HG03520 (cell line): ENCODE data around the gene ATP6V0A4.
"Not testable (repeated sequence)": the region's sequence is repeated elsewhere in the genome, so short reads cannot be mapped to it uniquely, and the experiment has no call there.

ENCODE experiments used
- ATAC-seq: cut with Tn5 transposase; IDR thresholded peaks from one replicate; pipeline ENCODE4 v1.9.1; 2021; ENCODE audit warnings: mild to moderate bottlenecking, moderate library complexity; ENCODE audit not compliant: unreplicated experiment

Gene ATP6V0A4

DNA sequence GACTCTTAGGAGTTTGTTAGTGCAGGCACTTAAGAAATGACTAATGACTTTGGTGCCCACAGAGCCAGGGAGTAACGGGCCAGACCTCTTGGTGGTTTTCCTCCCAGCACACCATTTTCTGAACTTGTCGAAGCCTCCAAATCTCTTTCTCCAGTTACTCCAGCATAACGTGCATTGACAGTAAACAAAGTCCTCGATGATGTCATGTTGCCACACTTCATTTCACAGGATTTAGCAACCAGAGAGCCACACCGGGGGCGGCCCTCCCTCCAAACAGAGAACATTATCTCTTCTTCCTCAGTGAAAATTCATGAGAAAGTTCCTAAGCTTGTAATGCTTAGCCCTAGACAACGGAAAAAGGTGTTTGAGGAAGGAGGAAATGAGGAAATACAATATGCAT is 92.8 kb downstream of the ATP6V0A4 start:
- no peak for ATAC-seq

DNA sequence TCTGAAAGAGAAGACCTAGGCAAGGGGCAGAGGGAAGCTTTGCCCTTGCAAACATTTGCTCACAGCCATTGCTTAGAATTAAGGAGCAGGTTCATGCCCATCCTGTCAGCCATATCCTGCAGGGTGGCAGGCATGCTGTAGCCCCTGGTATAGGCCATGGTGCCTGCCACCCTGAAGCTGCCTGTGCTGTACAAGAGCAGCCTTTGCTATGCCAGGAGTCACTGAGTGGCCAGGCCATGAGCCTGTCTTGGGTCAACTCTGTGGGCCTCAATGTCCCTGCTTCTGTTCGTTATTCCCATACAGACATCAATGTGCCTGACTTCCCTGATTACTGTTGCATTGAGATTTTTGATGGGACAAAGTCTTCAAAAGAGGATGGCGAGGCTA is 96.5 kb downstream of the ATP6V0A4 start:
- ATAC-seq = no peak

DNA sequence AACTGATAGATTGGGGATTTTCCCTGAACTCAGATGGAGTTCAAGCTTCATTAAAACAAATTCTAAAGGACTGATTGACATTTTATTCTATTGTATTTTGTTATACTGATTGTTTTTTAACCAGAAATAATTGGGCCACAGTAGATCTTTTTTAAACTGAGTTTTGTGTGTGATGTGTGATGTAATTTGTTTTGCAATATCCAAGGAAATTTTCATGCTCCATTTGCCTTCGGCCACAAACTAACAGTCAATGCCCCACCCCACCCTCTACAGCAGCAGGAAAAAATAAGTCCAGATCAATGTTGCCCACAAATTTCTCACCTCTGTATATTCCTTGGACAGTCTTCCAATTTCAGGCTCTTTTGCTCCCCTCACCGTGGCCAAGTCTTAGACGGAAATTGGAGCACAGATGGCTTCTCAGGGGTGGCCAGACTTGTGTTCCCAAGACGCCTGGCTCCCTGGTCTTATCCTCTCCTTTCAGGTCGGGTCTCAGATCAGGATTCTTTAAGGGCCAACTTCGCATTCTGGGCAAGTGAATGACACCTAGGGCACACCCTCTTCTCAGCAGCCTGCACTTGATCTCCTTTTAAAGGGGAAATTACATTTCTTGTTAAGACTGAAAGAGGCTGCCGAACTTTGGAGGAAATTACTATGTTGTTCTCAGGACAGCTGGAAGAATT is 97.0 kb downstream of the ATP6V0A4 start, which contains the start of gene SVOPL:
TSS of gene SVOPL (minus strand) at position 506 of the 680 bp plus-strand sequence. CDS start 22,317 bp downstream, outside the sequence.
- no peak for ATAC-seq

DNA sequence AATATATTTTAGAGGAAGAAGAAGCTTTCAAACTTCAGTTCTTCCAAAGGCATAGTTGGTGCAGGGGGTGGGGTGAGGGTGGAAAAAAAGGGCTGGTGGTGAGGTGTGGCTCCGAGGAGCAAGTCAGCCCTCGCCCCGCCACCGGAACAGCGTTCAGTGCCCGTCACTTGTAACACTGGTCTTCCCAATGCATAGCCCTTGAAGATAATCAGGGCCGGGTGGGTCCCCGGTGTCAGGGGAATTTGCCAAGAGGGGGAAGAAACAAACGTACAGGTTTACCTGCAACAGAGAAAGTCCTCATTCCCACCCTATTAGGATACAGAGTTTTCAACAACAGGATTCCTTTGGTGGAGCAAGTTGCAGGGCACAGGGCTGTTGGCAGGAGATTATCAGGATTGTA is 98.3 kb downstream of the ATP6V0A4 start:
- ATAC-seq = no peak

DNA sequence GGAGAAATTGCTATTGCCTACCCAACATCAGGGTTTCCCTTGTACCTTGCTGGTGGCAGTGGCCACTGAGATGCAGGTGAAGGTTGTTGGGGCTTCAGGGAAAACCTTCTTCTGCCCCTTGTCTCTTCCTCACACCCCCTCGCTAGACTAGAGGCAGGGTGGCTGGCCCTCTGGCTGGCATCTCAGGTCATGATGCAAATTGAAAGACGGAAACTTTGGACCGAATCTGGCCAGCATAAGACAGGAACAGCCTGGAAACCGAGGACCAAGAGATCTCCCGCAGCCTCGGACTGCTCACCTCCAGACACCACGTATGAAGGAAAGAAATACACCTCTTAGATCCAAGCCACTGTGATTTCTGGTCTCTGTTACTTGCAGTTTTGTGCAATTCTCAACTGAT is 99.7 kb downstream of the ATP6V0A4 start:
- no peak for ATAC-seq

DNA sequence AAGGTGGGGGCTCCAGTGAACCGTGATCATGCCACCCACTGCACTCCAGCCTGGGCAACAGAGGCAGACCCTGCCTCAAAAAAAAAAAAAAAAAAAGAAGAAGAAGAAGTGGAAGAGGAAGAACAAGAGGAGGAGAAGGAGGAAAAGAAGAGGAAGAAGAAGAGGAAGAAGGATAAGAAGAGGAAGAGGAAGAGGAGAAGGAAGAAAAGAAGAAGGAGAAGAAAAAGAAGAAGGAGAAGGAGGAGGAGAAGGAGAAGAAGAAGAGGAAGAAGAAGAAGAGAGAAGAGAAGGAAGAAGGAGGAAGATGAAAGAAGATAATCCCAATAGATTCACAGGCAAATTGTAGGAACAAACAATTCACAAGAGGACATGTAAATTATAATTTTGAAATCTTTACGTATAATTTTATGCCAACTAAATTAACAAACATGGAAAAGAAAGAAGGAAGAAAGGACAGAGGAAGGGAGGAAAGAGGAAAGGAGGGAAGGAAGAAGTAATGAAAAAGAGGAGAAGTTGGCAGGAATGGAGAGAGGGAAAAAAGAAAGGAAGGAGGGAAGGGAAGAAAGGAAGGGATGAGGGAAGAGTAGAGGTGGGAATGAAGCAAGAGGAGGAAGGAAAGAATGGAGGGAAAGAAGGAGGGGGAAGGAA is 100.3 kb downstream of the ATP6V0A4 start:
- no peak for ATAC-seq

DNA sequence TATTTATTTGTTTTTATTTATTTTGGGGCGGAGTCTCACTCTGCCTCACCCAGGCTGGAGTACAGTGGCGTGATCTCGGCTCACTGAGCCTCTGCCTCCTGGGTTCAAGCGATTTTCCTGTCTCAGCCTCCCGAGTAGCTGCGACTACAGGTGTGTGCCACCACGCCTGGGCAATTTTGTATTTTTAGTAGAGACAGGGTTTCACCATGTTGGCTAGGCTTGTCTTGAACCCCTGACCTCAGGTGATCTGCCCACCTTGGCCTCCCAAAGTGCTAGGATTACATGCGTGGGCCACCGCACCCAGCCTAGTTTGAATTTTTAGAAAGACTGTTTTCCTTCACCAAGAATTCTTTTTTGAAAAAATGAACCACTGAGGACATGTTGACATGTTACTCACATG is 102.2 kb downstream of the ATP6V0A4 start:
- not testable (repeated sequence) for ATAC-seq

DNA sequence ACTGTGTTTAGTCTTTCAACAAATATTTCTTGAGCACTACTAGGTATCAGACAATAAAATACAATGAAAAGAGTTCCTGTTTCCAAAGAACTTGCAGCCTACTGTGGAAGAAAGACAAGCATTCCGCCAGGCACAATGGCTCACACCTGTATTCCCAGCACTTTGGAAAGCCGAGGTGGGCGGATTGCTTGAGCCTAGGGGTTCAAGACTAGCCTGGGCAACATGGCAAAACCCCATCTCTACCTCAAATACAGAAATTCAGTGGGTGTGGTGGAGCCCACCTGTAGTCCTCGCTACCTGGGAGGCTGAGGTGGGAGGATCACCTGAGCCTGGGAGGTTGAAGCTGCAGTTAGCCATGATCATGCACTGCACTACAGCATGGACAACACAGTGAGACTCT is 102.9 kb downstream of the ATP6V0A4 start:
- no peak for ATAC-seq

DNA sequence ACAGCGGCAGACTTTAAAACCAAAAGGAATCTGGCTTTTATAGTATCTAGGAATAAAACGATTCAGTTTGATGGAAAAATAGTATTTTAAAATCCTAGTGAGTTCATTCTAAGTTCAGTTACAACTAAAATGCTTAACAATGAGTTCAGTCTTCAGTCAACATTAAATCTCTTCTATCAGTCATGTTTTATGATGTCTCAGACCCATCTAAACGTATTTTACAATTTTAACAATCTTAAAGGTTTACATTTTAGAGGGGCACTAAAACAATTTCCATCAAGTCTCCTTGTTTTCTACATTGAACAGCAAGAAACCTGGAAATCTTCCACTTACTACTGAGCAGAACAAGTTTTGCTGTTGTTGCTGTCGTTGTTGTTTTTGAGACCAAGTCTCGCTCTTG is 106.8 kb downstream of the ATP6V0A4 start:
- no peak for ATAC-seq

DNA sequence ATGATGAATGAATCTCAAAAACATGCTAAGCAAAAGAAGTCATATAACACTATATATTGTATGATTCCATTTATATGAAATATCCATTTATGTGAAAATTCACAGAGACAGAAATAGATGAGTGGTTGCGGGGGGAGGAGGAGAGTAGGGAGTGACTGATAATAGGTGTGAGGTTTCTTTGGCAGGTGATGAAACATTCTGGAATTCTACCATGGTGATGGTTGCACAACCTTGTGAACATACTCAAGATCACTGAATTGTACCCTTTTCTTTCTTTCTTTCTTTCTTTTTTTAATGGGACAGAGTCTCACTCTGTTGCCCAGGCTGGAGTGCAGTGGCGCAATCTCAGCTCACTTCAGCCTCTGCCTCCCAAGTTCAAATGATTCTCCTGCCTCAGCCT is 107.5 kb downstream of the ATP6V0A4 start:
- no peak for ATAC-seq

DNA sequence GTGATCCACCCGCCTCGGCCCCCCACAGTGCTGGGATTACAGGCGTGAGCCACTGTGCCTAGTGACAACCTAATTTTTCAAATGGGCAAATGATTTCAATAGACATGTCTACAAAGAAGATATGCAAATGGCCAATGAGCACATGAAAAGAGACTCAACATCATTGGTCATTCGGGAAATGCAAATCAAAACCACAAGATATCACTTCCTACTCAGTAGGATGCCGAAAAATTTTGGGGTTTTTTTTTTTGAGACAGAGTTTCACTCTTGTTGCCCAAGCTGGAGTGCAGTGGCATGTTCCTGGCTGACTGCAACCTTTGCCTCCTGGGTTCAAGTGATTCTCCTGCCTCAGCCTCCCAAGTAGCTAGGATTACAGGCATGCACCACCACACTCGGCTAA is 110.0 kb downstream of the ATP6V0A4 start:
- ATAC-seq = not testable (repeated sequence)

DNA sequence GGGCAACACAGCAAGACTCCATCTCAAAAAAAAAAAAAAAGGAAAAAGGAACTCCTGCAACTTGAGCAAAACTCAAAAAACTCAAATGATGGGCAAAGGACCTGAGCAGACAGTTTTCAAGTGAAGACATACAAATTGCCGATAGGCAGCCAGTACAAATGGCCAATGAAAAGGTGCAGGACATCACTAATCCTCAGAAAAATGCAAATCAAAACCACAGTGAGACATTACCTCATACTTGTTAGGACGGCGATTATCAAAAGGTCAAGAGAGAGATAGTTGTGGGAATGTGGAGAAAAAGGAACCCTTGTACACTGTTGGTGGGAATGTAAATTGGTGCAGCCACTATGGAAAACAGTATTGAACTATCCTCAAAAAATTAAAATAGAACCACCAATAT is 113.7 kb downstream of the ATP6V0A4 start:
- no peak for ATAC-seq

DNA sequence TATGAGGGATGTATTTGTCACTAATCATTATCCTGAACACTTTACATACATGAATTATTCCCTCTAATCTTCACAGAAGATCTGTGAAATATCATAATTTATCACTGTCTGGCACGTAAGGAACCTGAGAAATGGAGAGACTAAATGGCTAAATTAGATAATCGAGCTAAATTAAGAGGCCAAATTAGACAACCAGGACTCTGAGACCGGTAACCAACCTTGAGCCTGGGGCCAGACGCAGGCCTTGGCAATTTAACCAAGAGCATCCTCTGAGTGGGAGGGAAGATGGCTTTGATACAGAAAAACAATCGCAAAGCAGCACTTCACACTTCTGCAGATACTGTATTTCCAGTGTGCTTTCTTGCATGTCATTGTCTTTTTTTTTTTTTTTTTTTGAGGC is 118.2 kb downstream of the ATP6V0A4 start:
- no peak for ATAC-seq

DNA sequence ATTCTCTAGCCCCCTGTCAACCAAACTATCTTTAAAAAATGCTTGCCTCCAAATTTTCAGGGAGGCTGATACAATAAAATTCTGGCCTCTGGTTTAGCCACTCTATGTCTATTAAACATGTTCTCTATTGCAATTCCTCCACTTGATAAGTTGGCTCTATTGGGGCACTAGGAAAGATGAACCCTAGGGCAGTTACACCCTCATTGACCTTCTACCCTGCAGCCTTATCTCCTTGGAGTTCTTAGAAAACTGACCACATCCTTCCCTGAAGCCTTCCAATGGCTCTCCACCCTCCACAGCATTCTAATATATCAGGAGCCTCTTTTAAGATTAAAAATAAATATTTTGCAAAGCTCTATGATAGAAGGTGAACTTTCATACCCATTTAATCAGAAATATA is 127.4 kb downstream of the ATP6V0A4 start:
- no peak for ATAC-seq

DNA sequence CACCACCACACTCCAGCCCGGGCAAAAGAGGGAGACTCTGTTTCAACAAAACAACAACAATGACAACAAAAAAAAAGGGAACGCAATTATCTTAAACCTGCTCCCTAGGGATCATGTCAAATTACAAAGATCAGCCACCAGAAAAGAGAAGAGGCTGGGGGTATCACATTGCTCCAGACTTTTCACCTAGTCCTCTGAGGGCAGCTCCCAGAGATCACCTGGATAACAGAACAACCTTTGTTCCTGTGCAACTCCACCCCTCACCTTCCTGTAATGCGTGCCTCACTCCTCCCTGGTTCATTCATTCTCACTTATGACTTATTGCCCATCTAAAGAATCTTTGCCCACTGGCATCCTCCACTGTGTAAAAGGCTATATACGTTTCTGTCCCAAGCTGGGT is 128.6 kb downstream of the ATP6V0A4 start:
- no peak for ATAC-seq

DNA sequence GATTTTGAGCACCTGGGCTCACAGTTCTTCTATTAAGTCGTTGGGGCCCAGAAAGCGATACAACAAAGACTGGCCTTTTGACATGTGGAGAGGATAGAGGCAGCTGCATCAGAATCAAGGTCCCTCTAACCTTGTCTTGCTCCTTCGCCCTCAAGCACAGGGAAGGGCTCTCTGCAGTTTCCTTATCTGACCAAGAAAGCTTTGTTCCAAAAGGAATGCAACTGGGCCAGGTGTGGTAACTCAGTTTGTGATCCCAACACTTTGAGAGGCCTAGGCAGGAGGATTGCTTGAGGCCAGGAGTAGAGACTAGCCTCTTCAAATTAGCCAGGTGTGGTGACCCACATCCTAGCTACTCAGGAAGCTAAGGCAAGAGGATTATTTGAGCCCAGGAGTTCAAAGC is 129.1 kb downstream of the ATP6V0A4 start:
- no peak for ATAC-seq

DNA sequence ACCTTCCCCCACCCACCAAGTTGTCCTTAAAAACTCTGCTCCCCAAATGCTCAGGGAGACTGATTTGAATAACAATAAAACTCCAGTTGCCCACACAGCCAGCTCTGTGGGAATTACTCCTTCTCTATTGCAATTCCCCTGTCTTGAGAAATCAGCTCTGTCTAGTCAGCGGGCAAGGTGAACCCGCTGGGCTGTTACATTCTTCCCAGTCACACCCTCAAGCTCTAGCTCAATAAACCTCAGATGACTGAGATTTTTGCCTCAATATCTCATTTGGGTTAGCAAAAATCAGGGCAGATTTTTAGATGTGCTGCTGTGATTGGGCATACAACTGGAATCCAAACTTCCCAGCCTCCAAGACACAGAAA is 129.8 kb downstream of the ATP6V0A4 start:
- no peak for ATAC-seq

DNA sequence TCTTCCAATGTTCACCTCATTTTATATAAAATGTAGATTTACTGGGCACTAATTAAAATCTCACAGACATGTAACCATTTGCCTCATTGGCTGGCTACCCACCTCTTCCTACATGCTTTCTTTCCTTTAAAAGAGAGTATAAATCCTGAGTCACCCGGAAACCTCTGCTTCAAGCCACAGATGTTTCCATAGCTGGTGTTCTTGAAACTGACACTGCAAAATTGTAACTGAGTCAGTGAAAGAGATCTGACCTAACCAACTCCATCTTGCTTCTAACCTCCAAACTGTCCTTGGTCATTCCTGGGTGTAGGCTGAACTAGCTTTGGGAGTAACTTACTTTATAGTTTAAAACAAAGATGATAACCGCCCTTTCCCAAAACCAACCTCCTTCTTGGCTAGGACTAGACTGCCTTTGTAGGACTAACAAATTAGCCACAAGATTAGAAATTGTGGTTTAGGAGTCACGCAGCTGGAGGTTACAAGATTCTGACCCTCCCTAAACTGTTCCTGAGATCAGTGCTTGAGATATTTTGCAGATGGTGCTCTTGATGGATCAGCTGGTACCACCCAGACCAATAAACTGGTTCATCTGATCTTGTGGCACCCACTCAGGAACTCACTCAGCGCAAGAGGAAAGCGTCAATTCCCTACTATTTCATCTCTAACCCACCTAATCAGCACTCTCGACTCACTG is 130.3 kb downstream of the ATP6V0A4 start:
- no peak for ATAC-seq

DNA sequence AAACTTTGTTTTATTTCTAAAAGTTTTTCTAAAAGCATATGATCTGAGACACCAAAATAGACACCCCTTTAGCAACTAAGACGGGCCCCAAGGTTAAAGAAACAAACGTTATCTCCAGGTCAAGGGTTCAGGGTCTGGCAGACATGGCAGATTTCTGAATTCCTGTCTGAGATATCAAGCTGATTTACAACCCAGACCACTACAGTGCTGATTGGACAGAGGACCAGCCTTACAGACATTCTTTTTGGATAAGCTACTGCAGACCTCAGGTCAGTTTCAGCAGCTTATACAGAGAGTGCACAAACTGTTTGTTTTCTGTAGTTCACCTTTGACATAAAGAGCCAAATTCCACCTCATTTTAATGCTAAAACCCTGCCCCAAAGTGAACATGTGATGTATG is 131.6 kb downstream of the ATP6V0A4 start:
- no peak for ATAC-seq

DNA sequence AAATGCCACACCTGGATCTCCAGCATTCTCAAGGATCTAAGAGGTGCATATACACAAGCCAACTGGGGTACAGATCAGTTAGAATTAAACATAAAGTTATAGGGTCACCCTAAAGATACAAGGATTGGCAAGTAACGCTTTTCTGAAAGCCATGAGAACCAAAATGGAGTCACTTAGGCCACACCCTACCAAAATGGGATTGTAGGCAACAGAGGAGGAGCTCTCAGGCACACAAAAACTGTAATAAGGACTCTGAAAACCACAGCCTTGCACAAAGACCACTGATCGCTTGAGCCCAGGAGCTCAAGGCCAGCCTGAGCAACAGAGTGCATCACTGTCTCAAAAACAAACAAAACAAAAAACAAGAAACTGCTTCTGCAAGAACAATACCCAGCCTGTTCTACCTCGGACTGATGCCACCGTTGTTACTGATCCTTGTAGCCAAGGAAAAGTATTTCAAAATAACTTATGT is 132.3 kb downstream of the ATP6V0A4 start:
- no peak for ATAC-seq

DNA sequence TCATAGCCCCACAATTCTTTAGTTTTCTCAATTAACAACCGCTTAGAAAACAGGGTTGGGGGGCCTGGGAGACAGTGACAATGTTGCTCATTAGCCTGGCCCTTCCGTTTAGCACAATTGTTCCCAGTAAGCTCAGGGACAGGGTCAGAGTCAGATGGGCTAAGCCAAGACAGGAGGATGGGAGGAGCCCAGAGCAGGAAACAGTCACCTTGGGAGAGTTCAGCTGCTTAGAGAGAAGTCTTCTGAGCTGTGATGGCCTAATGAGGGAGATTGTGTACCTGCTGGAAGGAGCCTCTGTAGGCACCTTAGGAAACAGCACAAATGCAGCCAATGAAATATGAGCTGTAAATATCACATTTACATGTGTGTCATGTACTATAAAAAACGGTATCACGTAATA is 132.7 kb downstream of the ATP6V0A4 start:
- ATAC-seq = no peak
